Right cardiac atrium (tissue), 5 donors: ENCODE data around the gene SERPINB4. TPM values are rescaled to one million over a fixed set of nuclear protein-coding genes. Genes with fewer than 3 reads are reported as not detected.

ENCODE experiments used
- ATAC-seq, 2 donors: fragments of 200-7000 bp; cut with Tn5 transposase; one replicate each; pipeline versions ENCODE4 v1.8.0 to v1.9.1; 2020; ENCODE audit warnings: moderate library complexity in 2 of 2, mild to moderate bottlenecking in 1 of 2
- DNase-seq, 3 donors: peaks; one replicate each; pipeline ENCODE4 v3.0.0-alpha.2; 2020
- H3K27ac ChIP-seq: one replicate; pipeline ENCODE4 v1.5.1; 2013; ENCODE audit warnings: mild to moderate bottlenecking, low read length, control low read depth, moderate library complexity
- H3K27me3 ChIP-seq: one replicate; pipeline ENCODE4 v1.6.1; 2013; ENCODE audit not compliant: control insufficient read depth, insufficient read depth
- H3K4me1 ChIP-seq: one replicate; pipeline ENCODE4 v1.6.1; 2013; ENCODE audit warnings: low read length; ENCODE audit not compliant: control insufficient read depth, insufficient read depth
- H3K4me3 ChIP-seq: one replicate; pipeline ENCODE4 v1.5.1; 2013; ENCODE audit warnings: low read length, control low read depth
- H3K9me3 ChIP-seq: one replicate; pipeline ENCODE4 v1.6.1; 2013; ENCODE audit warnings: low read length; ENCODE audit not compliant: control insufficient read depth
- WGBS: extraction: QIAGEN DNeasy Blood & Tissue Kit; methylation state at CpG from one replicate; pipeline ENCODE4 v1.1.7; 2013; 5-methylcytosine and 5-hydroxymethylcytosine counted together
- intact Hi-C, 4 donors: fragments of 100-400 bp; cut with DNase I; formaldehyde crosslinking; loops; one replicate each; pipeline versions ENCODE4 v1.11.0 to v1.14.0; 2022 to 2023
- polyA plus RNA-seq: library from polyadenylated mRNA; stranded (reverse); fragments of 200-250 nt; gene quantifications from one replicate; pipeline ENCODE4 v1.2.3, GENCODE V29; 2013
- total RNA-seq, 4 donors: library from RNA; stranded (reverse); fragmentation: NEBNext Ultra II Directional; extraction: Animal tissue kit (Norgen Biotek cat#: 25700); gene quantifications; one replicate each; pipeline ENCODE4 v1.2.1, GENCODE V29; 2021
- donor health status: healthy with polysubstance abuse.
- donor health status: DM: no; HTN: yes; CAD: no.
- donor health status: DM: no; HTN: no; CAD: no.
- donor health status: DM: no; HTN: yes; CAD: no; lungs with severe emphysema.
- donor health status: DM: yes; HTN: yes; CAD: no.

The SERPINB4 gene
- total and polyA plus RNA-seq, 5 donors: not detected

DNA sequence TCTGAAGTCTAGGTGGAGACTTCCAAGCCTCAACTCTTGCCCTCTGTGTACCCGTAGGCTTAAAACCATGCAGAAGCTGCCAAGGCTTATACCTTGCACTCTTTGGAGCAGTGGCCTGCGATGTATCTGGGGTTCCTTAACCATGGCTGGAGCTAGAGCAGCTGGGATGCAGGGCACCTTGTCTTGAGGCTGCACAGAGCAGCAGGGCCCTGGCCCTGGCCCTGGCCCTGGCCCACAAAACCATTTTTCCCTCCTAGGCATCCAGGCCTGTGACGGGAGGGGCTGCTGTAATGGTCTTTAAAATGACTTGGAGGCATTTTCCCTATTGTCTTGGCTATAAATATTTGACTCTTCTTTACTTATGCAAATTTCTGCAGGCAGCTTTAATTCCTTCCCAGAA lies 19.2 kb downstream of the SERPINB4 start:
- H3K27me3 ChIP-seq: no peaks in the 10 kb centered on the region
- H3K9me3 ChIP-seq: peaks cover 3% of the 10 kb centered on the region
- no peak overlapping the region for H3K4me3 ChIP-seq
- ATAC-seq (no peak), DNase-seq (no peak)
- WGBS: 82% methylated on average over 3 of the region's 3 CpGs
- no peaks in the 10 kb centered on the region for H3K4me1 ChIP-seq
- H3K27ac ChIP-seq: no peak overlapping the region
- intact Hi-C loops: no loop called here

DNA sequence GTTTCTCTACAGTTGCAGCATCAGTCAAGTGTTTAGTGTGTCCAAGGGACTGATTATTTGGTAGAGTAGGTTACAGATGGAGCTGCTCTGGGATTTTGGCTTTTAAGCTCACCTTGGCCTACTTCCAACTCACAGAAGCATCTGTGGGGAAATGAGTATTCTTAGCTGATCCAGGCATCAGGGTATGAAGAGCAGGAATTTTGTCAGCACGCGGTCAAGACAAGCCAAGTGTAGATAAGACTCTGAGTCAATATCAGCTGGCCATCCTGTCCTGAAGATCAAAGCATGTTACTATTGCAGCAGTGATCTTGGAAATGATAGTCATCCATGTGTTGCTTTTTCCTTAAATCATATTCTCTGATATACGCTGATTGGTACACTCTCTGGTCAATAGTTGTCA lies 24.4 kb downstream of the SERPINB4 start:
- H3K4me1 ChIP-seq: no peaks in the 10 kb centered on the region
- 69% methylated on average over 3 of the region's 3 CpGs for WGBS
- no peaks in the 10 kb centered on the region for H3K27me3 ChIP-seq
- H3K9me3 ChIP-seq: no peaks in the 10 kb centered on the region
- ATAC-seq (no peak), DNase-seq (no peak)
- no peak overlapping the region for H3K4me3 ChIP-seq
- intact Hi-C loops: loop anchor here in 1 of 4 donors (10.0 kb wide), 1 partner anchor 55 kb away; no protein-coding TSS in a partner anchor
- H3K27ac ChIP-seq: no peak overlapping the region

DNA sequence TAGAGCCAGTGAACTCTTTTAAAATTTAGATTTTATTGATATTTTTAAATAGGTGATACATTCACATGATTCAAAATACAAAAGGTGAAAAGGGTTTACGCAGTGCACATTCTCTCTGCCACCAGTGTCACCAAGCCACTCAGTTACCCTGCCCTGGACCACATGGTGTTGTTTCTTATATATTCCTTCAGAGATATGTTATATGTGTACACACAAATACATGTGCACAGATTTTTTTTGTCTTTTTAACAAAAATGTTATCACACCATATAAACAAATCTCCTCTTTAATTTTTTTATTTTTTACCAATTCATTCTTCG lies 26.2 kb downstream of the SERPINB4 start:
- no peaks in the 10 kb centered on the region for H3K27me3 ChIP-seq
- no peak for ATAC-seq
- intact Hi-C loops: loop anchor here in 1 of 4 donors (10.0 kb wide), 1 partner anchor 57 kb away; no protein-coding TSS in a partner anchor

DNA sequence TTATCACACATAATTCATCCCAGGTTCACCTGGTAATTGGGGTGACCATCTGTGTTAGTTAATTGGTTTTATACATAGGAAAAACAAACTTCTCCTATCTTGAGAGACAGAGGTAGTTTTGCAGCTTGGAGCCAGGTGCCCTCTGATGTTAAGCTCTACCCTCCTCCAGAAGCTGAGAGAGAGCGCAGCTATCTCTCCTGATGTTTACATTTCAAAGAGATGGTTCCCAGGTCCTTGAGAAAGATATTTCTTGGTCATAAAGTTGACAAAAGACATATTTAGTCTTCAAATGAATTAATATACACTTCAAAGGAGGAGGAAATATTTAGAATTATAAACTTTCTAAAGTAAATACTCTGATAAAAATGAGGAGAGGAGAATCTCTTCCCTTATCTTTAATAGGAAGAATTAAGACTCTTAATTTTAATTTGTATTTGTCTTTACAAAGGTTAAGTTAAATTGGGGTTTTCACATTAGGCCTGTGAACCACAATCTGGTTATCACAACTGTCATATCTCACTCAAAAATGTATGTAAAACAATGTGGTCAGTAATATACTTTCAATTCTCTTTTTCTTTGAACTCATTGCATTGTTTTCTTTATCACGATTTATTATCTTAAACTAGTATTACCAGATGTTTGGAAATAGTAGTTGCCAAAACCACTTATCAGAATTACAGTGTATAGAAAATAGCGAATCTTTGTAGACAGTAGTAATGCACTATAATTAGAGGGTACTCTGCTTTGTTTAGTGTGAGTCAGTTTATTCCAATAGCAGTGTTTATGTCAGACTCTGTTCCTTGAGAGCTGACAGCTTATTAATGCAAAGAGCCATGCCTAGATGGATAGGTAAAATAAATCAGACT lies 26.8 kb downstream of the SERPINB4 start:
- Histone ChIP-seq H3K27ac (no peak overlapping the region), H3K9me3 (no peaks in the 10 kb centered on the region), H3K4me1 (no peaks in the 10 kb centered on the region), H3K27me3 (no peaks in the 10 kb centered on the region), H3K4me3 (no peak overlapping the region)
- ATAC-seq (no peak), DNase-seq (no peak)
- WGBS: 26% methylated on average over 3 of the region's 3 CpGs
- intact Hi-C loops: loop anchor here in 1 of 4 donors (10.0 kb wide), 1 partner anchor 58 kb away; no protein-coding TSS in a partner anchor

More for the DNA sequence above, 26.2 kb downstream of the SERPINB4 start:
- Histone ChIP-seq H3K4me3 (no peak overlapping the region), H3K4me1 (no peaks in the 10 kb centered on the region), H3K27ac (no peak overlapping the region), H3K9me3 (no peaks in the 10 kb centered on the region)
- DNase-seq: no peak
- WGBS: 92% methylated on average over 2 of the region's 2 CpGs

DNA sequence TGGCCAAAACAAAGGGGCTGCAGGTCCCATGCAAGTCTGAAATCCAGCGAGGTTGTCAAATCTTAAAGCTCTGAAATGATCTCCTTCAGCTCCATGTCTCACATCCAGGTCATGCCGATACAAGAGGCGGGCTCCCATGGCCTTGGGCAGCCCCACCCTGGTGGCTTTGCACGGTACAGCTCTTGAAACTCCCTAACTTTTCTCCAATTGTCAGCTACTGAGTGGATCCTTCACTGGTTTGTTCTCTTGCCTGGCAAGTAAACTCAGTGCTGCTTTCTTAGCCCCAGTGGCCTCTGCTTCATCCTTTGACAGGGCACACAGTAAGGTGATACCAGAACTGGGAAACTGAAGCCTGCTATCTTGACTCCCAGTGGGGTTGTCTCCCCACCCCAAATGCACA lies 30.6 kb downstream of the SERPINB4 start:
- Histone ChIP-seq H3K27ac (no peak overlapping the region), H3K4me1 (no peaks in the 10 kb centered on the region), H3K9me3 (no peaks in the 10 kb centered on the region), H3K27me3 (no peaks in the 10 kb centered on the region), H3K4me3 (no peak overlapping the region)
- ATAC-seq (no peak), DNase-seq (no peak)
- intact Hi-C loops: loop anchor here in 1 of 4 donors (10.0 kb wide), 1 partner anchor 61 kb away; no protein-coding TSS in a partner anchor
- 85% methylated on average over 4 of the region's 4 CpGs for WGBS

DNA sequence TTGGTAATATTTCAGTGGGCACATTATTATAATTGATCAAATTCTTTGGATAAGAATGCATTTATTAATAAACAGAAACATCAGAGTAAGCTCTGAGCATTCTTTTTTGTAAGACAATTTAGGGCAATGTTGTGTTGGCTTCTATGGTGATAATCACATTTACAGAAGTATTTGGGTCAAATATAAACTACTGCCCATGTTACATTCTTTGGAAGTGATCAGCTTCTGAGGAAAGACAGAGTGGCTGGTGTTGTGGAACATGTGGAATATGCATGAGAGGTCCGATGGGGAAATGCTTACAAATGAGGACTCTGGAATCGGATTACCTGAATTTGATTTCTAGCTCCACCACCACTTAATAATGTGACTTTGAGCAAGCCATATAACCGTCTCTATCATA lies 37.5 kb downstream of the SERPINB4 start:
- Histone ChIP-seq H3K27me3 (no peaks in the 10 kb centered on the region), H3K9me3 (no peaks in the 10 kb centered on the region), H3K27ac (no peak overlapping the region), H3K4me1 (no peaks in the 10 kb centered on the region), H3K4me3 (no peak overlapping the region)
- no peak for DNase-seq
- intact Hi-C loops: no loop called here
- no peak for ATAC-seq
- 79% methylated on average over 3 of the region's 3 CpGs for WGBS

DNA sequence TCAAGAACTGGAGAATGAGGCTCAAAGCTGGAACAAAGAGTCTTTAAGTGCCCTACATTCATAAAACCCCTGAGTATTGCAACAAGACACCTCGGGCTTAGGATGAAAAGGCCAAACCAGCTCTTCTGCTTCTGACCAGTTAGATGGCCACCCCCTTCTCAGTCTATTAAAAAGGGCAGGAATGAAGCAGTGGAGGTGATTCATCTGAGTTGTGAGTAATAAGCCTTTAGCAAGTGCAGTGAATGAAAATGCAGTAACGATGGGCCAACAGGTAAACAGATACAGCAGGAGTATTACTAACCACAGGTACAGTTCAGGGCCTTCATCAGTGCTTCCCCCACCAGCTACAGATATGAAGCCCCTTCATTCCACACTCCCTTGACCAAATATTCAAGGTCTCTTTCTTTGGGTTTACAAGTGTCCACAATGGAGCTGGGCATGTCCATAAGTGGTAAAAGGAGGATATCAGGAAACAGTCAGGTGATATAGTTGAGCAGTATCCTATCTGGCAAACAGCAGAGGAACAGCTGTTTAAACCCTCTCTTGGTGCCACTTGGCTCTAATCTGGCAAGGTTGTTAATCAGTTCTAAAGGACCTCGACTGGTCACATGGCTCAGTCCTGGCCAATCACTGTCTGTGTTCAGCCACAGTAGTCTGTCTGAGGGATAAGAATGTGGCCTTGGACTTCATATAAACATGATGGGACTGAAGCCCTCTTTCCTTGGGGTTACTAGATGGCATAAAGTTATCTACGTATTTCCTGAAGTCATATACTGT lies 39.1 kb downstream of the SERPINB4 start:
- no peaks in the 10 kb centered on the region for H3K27me3 ChIP-seq
- H3K9me3 ChIP-seq: no peaks in the 10 kb centered on the region
- intact Hi-C loops: no loop called here
- DNase-seq (no peak), ATAC-seq (no peak)
- WGBS: 74% methylated on average over 4 of the region's 4 CpGs
- no peaks in the 10 kb centered on the region for H3K4me1 ChIP-seq
- no peak overlapping the region for H3K27ac ChIP-seq
- H3K4me3 ChIP-seq: no peak overlapping the region

DNA sequence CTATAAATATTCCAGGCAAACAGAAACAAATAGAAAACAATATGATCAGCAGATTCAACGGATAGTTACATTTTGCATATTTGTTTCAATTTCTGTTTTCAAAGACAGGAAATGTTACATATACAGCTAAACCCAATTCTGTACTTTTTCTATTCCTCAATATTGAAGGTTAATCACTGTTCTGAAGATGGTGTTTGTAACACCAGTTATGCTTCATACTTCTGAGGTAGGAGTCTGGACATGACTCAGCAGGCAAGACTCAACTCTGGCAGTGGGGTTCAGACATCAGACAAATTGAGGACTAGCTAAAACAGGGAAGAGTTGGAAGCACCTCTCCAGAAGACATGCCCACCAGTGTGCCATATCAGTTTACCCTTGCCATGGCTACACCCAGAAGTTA lies 40.3 kb downstream of the SERPINB4 start:
- Histone ChIP-seq H3K4me3 (no peak overlapping the region), H3K27ac (no peak overlapping the region), H3K27me3 (no peaks in the 10 kb centered on the region), H3K4me1 (no peaks in the 10 kb centered on the region), H3K9me3 (no peaks in the 10 kb centered on the region)
- 0% methylated on average over 1 of the region's 1 CpG for WGBS
- intact Hi-C loops: no loop called here
- DNase-seq: no peak
- ATAC-seq: no peak

DNA sequence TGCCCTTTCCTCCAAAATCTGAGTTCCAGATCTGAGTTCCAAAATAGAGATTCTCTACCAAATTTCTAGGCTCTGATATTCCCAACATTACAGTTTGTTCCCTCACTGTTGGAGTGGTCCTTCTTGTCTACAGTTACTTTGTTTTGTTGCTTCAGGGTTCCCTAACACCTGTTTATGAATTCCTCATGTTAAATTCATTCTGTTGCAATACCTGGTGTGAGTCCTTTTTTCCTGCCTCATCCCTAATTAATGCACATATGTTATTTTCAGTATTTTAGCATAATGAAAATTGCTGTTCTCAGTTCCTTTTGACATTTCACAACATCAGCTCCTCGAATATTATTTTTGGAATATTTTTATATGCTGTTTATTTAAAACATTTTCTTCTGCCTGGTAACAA lies 40.7 kb downstream of the SERPINB4 start:
- intact Hi-C loops: no loop called here

DNA sequence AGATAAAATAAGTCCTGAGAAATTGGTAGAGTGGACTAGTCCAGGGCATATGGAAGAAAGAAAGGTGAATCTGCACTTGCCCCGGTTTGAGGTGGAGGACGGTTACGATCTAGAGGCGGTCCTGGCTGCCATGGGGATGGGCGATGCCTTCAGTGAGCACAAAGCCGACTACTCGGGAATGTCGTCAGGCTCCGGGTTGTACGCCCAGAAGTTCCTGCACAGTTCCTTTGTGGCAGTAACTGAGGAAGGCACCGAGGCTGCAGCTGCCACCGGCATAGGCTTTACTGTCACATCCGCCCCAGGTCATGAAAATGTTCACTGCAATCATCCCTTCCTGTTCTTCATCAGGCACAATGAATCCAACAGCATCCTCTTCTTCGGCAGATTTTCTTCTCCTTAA lies 47.1 kb downstream of the SERPINB4 start:
- no peak overlapping the region for H3K27ac ChIP-seq
- DNase-seq (no peak), ATAC-seq (no peak)
- WGBS: 75% methylated on average over 14 of the region's 14 CpGs
- H3K9me3 ChIP-seq: no peaks in the 10 kb centered on the region
- intact Hi-C loops: no loop called here
- H3K27me3 ChIP-seq: no peaks in the 10 kb centered on the region
- no peaks in the 10 kb centered on the region for H3K4me1 ChIP-seq
- H3K4me3 ChIP-seq: no peak overlapping the region

More for the DNA sequence above, 40.7 kb downstream of the SERPINB4 start:
- DNase-seq (no peak), ATAC-seq (no peak)
- 64% methylated on average over 1 of the region's 1 CpG for WGBS
- Histone ChIP-seq H3K27me3 (no peaks in the 10 kb centered on the region), H3K27ac (no peak overlapping the region), H3K4me3 (no peak overlapping the region), H3K9me3 (no peaks in the 10 kb centered on the region), H3K4me1 (no peaks in the 10 kb centered on the region)

DNA sequence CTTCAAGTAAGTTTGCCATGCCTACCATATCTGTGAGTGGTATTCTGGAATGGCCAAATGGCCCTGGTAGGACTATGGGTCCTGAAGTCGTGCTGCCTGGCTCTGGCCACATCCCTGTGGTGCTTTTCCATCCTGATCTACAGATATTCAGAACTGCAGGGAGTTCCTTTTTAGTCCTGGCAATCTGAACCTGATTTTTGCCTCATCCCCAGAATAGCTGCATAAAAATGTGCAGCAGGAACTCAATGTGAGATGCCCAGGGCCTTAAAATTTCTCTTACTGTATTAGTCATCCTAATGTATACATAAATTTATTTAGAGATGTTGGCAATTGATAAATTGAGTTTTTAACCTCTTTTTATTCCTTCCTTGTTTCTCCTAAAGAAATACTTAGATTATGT lies 51.6 kb downstream of the SERPINB4 start:
- no peaks in the 10 kb centered on the region for H3K9me3 ChIP-seq
- no peak overlapping the region for H3K27ac ChIP-seq
- H3K4me3 ChIP-seq: no peak overlapping the region
- ATAC-seq (no peak), DNase-seq (no peak)
- no peaks in the 10 kb centered on the region for H3K27me3 ChIP-seq
- intact Hi-C loops: no loop called here
- WGBS: 38% methylated on average over 1 of the region's 1 CpG
- no peaks in the 10 kb centered on the region for H3K4me1 ChIP-seq
